IPS-NIHi7 (cell line): ENCODE measurements around the gene SLC25A25.
"Not testable (repeated sequence)": the region's sequence is repeated elsewhere in the genome, so short reads cannot be mapped to it uniquely, and the experiment has no call there.

Experiments
- DNase-seq: peaks from one replicate; pipeline ENCODE4 v3.0.0; 2012; ENCODE audit warnings: mixed read lengths; ENCODE audit errors: extremely low spot score

SLC25A25 gene

GRCh38 chr9:128051932-128052709 is 15.9 kb upstream of the SLC25A25 start:
- DNase-seq = no peak

- no peak for DNase-seq
These were observed 14.5 kb upstream of the SLC25A25 start for GRCh38 chr9:128053560-128053959.

- no peak for DNase-seq
These were observed 13.9 kb upstream of the SLC25A25 start for GRCh38 chr9:128054087-128054486.

DNA sequence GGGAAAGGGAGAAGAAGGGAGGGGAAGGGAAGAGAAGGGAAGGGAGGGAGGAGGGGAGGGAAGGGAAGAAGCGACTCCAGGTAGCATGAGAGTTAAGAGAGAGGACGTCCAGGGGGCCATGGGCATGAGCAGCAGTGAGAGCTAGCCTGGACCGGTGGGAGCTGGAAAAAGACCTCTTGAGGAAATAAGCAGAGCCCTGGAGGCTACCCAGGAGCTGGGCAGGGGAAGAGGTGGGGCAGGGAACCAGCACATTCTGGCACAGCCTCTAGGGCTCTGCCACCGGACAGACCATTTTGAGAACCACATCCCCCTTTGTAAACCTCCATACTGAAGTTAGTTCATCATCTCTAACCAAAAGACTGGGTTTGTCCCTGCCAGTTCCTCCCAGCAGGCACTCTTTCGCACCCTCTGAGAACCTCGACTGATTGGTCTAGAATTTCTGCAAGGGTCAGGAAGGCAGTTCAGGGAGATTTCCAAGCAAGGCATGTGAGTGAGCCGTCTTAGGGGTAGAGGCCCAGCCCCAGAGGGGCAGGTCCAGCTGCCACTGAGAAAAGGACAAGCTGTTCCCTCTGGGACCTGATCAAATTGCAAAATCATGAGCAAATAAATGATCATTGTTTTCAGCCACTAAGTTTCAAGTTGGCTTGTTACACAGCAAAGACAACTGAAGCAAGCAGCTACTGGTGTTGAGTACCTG is 12.5 kb upstream of the SLC25A25 start:
- no peak for DNase-seq

DNA sequence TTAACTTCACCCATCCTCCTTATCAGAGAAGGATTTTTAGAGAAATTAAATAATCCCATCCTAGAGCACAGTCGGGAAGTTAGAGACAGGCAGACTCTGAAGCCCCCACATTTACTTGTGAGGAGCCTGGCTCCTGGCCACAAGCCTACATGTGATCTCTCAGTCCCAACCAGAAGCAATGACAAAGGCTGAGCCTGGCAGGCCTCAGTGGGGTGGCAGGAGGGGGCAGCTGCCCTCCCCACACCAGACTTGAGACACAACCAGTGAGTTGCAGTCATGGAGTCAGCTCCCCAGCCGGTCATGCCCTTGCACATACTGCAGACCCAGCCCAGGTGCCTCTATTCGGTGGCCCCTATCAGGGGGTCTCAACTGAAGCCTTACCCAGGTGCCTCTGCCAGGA is 11.9 kb upstream of the SLC25A25 start:
- DNase-seq = no peak

DNA sequence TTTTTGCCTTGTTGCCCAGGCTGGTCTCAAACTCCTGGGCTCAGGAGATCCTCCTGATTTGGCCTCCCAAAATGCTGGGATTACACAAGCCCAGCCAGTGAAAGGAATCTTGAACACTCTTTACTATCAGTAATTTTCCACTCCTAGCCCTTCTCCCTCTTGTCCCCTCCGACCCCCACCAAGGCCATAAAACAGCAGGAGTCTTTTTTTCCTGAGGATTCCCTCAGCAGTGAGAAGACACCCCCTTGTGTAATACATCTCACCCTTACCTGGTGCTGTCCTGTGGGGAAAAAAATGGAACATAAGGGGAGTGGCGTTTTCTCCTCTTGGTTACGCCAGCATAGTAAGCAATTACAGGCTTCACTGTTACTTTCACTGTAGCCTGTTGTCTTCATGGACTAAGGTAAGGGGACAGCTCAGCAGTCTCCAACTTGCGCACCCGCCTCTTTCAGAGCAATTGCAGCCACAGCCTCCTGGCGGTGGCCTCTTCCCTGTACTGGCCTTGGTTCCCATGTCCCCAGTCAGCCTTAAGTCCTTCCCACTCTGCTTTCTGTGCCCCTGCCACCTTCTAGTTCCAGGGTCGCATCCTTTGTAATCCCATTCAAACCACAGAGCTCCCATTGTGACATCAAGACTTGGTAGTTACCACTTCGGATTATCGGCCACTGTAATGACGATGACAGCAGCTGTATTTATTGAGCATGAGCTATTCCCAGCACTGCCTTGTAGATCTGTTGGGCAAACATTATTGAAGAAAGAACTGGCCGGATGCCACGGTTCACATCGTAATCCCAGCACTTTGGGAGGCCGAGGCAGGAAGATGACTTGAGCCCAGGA is 10.9 kb upstream of the SLC25A25 start:
- no peak for DNase-seq

- no peak for DNase-seq
These were observed 10.2 kb upstream of the SLC25A25 start for GRCh38 chr9:128057724-128058409.

GRCh38 chr9:128059365-128059983 is 8.6 kb upstream of the SLC25A25 start:
- no peak for DNase-seq

GRCh38 chr9:128061275-128061960 is 6.6 kb upstream of the SLC25A25 start:
- DNase-seq = no peak

- DNase-seq = no peak
These were observed 5.8 kb upstream of the SLC25A25 start for GRCh38 chr9:128062279-128062678.

DNA sequence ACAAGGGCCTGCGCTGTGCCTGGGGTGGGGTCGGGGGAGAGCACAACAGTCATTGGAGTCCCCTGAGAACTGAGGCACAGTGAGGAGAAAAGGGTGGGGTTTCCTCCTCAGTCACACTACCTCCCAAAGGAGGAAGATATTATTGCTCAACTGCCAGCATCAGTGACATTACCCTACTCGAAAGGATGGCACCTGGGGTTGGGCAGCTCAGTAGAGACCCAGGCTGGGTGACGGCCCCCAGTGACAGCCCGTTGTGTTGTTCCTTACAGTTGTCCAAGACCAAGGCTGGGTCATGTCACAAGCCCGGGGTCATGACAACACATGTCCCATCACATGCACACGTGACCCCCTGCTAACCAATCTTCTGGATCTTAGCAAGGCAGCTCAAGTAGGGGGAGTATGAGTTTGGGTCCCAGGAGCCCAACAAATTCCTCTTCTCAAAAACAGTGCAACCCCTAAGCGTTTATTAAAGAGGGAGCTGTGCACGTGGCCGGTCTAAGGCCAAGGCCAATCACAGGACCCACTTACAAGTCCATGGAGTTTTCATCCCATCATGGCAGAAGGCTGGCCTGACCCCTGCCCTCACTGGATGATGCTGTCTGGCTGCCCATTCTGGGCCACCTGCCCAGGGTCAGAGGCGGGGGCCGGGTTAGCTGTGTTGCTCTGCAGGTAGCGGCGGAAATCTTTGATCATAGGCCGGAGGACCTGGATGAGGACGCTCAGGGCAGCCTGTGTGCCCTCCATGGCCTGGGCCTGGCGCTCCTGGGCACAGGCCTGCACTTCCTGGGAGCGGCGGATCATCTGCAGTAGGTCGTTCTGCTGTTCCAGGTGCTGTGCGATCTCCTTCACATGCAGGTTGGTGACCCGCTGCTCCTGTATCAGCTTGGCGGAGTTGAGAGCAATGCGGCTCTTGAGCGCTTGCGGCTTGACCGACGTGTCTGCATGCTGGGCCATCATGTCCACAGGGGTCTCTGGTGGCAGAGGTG is 4.9 kb upstream of the SLC25A25 start:
- DNase-seq = no peak

- no peak for DNase-seq
These were observed 1.9 kb upstream of the SLC25A25 start for GRCh38 chr9:128065907-128066712.

DNA sequence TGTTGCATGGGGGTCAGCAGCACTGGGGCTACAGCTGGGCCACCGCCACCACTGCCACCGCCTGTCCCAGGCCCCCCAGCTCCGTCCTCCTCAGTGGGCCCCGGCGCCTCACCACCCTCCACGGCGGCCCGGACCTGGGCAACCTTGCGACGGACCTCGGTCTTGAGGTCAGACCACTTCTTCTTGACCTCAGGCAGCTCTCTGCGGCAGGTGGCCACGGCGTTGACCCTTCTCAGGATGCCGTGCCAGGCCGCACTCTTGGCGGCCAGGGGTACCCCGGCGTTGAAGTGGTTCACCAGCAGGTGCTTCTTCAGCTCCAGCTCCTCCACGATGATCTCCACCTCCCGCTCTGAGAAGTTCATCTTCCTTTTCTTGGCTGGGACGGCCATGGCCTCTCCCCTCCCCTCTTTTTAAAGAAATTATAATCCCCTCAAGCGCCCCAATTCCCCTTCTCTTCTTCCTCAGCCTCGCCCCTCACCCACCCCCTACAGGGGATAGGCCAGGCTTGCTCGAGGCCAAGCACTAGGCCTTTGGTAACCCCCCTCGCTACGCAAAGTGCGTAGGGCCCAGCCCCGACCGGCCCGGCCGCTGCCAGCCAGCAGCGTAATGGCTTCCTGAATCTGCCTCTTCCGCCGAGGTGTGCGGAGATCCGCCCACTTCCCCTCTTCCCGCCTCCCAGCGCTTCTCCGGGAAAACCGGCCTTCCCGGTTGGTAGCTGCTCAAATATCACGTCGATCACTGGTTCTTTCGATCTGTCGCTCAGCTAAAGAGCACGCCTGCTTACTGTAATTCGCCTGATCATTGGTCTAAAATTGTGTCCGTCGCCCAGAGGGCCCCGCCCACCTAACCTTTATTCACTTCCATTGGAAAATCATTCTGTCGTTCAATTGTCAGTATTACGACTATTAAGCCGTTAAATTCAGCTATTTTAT is 1.1 kb upstream of the SLC25A25 start, which contains the start of gene NAIF1:
Gene NAIF1 (minus strand): TSS at position 608 of the 932 bp plus-strand sequence. CDS start 219 bp downstream, at position 389.
- peak; percentile 96 for DNase-seq

DNA sequence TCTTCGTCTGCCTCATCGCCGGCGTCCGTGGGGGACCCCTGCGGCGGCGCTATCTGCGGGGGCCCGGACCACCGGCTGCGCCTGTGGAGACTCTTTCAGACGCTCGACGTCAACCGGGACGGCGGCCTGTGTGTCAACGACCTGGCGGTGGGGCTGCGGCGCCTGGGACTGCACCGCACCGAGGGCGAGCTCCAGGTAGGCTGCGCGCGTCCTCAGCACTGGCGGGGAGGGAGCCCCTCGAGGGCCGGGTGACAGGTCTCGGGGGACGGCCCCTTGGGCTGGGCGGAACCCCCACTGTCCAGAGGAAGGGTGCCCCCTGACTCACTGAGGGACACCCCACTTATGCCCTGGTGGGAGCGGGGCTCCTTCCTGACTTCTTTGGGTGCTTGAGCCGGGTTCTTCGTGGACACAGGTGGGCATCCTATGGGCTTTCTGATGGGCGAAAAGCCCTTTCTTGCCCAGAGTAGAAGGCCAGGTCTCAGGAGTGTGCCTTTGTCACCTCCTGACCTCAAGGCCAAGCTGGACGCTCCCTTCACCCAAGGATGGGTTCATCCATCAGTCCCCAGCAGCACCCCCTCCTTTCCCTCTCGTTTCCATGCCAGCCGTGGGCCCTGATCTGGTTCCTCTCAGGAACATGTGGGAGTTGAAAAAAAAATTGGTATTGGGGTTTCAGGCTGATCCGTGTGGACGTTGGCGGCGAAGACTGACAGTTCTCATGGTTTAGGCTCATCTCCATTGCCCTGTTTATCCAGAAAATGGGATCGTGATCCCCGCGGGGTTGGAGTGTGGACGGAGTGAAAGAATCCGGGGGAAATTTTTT is 564 bp downstream of the SLC25A25 start:
- no peak for DNase-seq

GRCh38 chr9:128070874-128071273 is 2.8 kb downstream of the SLC25A25 start:
- no peak for DNase-seq

GRCh38 chr9:128071475-128071874 is 3.4 kb downstream of the SLC25A25 start:
- DNase-seq = not testable (repeated sequence)
